ENCODE results near the gene DRC7.
"Not testable (repeated sequence)": the region's sequence is repeated elsewhere in the genome, so short reads cannot be mapped to it uniquely, and the experiment has no call there.

Gene DRC7

DNA sequence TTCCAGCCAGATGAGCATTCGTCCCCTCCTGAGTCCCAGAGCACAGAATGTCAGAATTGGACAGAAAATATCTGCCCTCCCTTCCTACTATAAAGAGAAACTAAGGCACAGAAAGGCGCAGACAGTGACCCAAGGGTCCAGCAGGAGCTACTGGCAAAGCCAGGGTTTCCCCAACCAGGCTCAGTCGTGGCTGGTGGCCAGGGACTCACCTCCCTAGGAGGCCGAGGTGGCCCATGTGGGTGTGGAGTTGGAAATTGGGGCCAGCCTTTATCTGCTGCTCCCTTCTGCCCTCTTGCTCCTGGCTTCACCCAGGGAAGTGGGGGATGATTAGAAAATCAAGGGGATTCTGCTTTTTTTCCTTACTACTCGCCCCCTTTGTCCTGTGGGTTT is 1.1 kb downstream of the DRC7 start:
- DNase-seq, result no peak

DNA sequence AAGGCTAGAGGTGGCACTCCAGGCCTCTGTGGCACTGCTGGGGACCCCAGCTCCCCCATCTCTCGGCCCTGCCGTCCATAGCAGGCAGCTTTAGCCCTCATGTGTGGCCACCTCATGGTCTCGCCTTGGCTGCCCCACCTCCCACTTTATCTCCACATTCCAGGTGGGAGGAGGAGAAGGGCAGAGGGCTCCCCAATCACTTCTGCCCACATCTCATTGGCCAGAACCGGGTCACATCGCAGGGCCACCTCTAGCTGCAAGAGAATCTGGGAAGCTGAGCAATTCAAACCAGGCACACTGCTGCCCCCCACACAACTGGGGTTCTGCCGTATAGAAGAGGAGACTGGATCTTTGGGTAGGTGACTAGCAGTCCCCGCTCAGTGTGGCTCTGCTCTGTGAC is 1.6 kb downstream of the DRC7 start:
- DNase-seq, result no peak

DNA sequence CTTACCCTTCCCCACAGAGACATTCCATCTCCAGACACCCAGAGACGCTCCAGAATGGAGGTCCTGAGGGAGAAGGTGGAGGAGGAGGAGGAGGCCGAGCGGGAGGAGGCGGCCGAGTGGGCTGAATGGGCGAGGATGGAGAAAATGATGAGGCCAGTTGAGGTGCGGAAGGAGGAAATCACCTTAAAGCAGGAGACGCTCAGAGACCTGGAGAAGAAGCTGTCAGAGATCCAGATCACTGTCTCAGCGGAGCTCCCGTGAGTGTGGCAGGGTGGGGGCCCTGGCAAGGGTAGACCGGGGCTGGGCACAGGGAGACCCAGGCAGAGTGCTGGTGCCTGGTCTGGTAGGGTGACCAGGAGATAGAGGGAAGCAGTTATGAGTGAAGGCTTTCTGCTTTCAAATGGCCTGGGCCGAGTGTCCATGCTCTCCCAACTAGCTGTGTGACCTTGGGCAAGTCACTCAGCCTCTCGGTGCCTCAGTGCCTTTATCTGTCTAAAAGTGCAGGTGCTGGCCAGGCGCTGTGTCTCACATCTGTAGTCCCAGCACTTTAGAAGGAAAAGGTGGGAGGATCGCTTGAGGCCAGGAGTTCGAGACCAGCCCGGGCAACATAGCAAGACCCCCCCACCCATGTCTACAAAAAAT is 3.4 kb downstream of the DRC7 start:
- no peak for DNase-seq

DNA sequence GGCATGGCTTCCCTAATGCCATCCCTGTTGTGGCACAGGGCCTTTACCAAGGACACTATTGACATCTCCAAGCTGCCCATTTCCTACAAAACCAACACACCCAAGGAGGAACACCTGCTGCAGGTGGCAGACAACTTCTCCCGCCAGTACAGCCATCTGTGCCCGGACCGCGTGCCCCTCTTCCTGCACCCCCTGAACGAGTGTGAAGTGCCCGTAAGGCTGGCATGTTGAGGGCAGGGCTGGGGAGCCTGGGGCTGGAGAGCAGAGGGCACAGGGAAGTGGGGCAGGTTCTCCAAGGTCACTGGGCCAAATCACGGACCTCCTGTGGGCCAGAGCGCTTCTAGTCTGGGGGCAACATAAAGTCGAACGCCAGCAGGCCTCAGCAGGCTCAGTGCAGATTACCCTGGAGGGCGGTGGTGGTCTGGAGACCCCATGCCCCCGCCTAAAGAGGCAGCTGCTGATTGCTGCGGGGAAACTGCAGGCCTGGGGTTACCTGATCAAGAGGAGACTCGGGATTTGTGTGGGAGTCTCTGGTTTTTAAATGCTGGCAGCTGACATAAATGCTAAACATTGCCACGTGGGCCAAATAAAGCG is 4.3 kb downstream of the DRC7 start:
- no peak for DNase-seq

DNA sequence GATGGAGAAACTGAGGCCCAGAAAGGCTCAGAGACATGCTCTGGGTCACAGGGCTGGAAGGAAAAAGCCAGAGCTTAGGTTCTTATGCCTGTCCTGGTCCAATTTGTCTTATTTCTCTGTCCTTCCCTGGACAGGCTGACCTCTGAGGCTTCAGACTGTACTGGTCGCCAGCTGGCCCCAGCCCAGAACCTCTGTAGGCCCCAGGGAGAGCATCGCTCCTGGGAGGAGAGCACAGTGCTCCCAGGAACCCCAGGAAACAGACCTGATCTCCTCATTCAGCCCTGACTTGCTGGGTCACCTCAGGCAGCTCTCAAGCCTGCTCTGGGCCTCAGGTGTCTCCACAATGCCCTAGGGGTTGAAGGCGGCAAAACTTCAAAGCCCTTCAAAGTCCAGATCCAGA is 4.9 kb downstream of the DRC7 start:
- DNase-seq, result no peak

DNA sequence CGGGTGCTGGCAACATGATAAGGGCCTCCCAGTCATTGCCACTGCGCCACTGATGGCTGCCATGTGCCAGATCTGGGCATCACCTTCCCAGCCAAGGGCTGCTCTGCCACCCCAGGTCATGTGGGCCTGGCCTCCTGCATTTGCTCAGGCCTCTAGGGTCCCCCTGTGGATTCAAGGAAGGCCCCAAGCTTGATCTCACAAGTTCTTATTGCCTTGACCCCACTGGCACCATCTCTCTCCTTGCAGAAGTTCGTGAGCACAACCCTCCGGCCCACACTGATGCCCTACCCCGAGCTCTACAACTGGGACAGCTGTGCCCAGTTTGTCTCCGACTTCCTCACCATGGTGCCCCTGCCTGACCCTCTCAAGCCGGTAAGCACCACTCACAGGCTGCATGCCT is 5.3 kb downstream of the DRC7 start:
- DNase-seq, result no peak

DNA sequence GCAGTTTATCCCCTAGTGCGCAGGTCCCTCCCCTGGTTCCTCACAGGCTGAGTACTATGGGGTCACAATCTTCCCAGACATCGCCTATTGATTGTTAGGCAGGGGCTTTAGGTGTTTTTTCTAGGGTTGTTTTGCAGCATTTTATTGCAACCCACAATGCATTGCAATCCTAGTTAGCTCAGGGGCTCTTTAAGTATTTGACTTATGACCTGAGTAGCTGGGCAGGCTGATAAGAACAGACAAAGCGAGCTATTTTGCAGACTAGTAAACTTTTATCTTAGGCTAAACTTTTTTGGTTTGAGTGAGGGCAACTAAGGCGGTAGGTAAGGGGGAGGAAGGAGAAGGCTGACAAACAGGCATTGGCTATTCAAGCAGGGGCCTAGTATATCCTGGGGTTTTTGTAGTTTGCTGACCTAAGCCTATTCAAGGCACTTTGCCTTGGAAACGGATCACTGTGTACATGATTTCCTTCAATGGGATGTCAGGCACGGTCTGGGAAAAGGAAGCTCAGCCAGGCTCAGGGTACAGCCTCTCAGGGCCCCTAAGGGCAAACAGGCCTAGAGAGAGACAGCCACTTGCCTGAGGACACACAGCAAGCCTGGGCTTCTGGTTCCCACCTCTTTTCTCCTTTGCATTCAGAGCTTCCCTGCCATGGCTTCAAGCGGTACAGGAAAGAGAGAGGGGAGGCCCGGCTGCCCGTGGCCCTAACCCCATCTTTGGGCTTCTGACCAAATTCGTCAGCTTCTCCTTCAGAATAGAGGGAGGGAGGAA is 6.4 kb downstream of the DRC7 start:
- DNase-seq, result no peak

DNA sequence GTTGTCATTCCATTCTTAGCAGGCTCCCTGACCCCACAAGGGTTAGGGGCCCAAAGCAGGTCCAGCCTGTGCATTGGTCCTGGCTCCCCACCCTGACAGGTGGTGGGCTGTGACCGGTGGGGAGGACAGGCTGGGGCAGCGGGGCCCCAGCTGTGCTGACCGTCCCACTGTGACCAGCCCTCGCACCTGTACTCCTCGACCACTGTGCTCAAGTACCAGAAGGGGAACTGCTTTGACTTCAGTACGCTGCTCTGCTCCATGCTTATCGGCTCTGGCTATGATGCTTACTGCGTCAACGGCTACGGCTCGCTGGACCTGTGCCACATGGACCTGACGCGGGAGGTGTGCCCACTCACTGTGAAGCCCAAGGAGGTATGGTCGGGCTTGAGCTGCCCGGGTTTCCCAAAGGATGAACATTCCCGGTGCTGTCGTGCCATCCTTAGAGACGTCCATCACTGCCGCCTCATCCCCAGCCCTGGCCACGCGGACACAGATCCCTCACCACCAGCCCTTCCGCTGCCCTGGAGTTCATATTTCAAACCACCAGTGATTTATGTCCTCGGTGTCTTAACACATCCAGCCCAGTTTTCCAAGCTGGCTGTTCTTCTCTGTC is 7.3 kb downstream of the DRC7 start:
- DNase-seq, result no peak

DNA sequence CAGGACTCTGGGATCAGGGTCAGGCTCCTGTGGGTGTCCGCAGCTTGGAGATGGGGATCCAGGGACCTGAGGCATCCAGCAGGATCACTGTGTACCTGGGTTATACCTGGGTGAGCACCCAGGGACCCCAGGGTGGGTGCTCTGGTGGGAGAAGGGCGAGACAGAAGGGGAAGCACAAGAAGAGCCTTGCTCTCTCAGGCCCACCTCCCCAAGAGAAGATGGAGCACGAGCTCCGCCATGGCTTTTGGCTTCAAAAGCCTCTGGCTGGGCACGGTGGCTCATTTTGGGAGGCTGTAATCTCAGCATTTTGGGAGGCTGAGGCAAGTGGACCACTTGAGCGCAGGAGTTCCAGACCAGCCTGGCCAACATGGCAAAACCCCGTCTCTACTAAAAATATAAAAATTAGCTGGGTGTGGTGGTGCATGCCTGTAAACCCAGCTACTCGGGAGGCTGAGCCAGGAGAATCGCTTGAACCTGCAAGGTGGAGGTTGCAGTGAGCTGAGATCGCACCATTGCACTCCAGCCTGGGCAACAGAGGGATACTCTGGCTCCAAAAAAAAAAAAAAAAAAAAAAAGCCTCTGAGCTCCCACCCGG is 8.9 kb downstream of the DRC7 start:
- no peak for DNase-seq

DNA sequence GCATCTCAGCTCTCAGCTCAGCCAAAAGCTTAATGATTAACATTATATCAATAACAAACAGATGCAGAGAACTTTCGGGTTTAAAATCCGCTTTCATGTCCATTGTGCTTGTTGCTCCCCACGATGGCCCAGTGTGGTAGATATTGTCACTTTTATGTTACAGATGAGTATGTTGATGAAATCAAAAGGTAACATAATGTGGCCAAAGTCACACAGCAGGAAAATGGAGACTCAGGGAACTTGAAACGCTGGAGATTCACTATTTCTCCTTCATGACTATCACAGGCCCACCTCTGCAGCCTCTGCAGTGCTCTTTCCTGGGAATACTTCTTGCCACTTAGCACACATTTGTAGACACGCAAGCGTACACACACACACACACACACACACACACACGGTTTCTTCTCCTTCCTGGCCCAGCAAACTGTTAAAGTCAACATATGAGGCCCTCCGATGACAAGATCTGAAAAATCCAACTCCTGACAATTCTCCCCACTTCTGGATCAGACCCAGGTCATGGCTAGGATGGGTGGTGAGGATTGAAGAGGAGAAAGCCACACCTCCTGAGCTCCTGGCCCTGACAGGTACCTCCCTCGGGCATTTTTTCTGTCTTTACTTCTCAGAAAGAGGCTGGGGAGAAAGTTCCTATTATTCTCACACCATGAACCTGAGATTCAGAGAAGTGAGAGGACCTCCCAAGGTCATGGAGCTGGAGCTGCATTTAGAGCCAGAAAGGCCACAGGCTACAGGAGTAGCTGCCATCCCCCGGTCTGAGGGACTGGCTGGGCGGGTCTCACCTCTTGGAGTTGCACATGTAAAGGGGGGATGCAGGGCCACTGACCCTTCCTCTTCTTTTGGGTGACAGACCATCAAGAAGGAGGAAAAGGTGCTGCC is 9.7 kb downstream of the DRC7 start:
- no peak for DNase-seq

DNA sequence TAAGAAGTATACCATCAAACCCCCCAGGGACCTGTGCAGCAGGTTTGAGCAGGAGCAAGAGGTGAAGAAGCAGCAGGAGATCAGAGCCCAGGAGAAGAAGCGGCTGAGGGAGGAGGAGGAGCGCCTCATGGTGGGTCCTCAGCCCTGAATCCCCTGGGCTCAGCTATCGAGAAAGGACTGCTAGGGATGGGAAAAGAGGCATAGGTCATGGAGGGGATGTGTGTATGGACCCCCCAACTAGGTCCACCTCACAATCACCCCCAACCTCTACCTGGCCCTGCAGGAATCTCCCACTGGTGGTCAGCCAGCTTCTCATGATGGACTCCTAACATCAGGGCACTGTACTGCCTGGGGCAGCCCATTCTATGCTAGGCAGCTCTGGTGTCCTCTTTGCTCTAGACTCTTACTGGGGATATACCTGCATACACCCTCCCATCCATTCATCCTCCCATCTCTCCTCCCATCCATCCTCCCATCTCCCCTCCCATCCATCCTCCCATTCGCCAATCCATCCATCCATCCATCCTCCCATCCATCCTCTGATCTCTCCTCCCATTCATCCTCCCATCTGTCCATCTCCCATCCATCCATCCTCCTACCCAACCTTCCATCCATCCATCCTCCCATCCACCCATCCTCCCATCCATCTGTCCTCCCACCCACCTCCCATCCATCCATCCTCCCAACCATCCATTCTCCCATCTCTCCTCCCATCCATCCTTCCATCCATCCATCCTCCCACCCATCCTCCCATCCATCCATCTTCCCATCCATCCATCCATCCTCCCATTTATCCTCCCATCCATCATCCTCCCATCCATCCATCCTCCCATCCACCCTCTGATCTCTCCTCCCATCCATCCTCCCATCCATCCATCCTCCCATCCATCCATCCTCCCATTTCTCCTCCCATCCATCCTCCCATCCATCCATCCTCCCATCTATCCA is 10.6 kb downstream of the DRC7 start:
- DNase-seq, result no peak

DNA sequence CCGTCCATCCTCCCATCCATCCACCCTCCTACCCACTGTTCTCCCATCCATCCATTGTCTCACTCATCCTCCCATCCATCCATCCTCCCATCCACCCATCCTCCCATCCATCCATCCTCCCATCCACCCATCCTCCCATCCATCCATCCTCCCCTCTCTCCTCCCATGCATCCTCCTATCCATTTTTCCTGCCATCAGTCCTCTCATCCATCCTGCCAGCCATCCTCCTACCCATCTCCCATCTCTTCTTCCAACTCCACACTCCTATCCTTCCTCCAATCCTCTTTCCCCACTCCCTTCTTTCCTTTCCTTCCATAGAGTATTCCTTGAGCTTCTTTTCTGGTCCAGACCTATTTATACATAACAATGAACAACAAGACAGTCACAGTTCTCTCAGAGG is 12.1 kb downstream of the DRC7 start:
- no peak for DNase-seq

DNA sequence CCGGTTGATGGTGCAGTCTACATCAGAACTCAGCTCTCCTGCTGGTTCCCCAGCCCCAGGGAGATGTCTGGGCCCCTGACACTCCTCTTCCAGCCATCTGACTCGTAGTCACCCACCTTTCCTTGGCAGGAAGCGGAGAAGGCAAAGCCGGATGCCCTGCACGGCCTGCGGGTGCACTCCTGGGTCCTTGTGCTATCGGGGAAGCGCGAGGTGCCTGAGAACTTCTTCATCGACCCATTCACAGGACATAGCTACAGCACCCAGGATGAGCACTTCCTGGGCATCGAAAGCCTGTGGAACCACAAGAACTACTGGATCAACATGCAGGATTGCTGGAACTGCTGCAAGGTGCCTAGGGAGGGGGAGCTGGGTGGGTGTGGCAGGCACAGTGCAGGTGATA is 12.7 kb downstream of the DRC7 start:
- DNase-seq, result no peak

DNA sequence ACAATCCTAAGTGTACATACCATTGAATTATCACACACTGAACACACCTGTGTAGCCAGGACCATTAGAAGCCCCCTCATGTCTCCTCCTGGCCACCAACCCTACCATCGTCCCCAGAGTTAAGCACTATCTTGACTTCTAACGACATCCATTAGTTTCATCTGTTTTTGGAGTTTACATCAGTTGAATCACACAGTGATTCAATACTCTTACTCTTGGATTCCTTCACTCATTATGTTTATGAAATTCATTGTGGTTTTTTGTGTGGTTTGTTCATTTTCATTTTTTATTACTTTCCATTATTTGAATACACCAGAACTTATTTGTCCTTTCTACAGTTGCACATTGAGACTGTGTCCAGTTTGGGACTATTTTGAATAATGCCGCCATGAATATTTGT is 13.6 kb downstream of the DRC7 start:
- no peak for DNase-seq

DNA sequence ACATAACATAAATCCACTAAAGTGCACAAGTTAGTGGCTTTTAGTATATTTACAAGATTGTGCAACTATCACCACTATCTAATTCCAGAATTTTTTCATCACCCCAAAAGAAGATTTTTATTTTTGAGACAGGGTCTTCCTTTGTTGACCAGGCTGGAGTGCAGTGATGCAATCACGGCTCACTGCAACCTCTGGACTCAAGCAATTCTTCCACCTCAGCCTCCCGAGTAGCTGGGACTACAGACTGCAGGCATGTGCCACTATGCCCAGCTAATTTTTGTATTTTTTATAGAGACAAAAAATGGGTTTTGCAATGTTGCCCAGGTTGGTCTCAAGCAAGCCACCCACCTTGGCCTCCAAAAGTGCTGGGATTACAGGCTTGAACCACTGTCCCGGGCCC is 15.1 kb downstream of the DRC7 start:
- no peak for DNase-seq

DNA sequence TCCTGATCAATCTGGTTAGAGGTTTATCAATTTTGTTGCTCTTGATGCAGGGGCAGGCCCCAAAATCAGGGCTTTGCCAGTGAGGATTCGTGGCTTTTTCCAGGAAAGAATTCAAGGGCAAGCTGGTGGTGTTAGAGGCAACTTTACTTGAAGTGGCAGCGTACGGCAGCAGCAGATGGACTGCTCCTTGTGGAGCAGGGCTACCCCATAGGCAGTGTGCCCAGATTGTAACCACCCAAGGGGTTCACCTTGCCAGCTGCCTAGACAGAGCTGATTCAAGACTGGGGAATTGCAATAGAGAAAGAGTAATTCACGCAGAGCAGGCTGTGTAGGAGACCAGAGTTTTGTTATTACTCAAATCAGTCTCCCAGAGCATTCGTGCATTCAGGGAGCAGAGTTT is 16.7 kb downstream of the DRC7 start:
- no peak for DNase-seq

DNA sequence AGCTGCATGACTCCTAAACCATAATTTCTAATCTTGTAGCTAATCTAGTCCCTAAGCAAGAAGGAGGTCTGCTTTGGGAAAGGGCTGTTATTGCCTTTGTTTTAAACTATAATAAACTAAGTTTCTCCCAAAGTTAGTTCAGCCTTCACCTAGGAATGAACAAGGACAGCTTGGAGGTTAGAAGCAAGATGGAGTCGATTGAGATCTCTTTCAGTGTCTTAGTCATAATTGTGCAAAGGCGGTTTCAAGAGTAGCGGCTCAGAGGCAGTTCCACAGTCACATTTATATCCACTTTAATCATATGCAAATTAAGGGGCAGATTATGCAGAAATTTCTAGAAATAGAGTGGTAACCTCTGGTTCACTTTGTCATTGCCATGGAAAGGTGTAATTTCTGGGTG is 17.4 kb downstream of the DRC7 start:
- DNase-seq, result no peak

DNA sequence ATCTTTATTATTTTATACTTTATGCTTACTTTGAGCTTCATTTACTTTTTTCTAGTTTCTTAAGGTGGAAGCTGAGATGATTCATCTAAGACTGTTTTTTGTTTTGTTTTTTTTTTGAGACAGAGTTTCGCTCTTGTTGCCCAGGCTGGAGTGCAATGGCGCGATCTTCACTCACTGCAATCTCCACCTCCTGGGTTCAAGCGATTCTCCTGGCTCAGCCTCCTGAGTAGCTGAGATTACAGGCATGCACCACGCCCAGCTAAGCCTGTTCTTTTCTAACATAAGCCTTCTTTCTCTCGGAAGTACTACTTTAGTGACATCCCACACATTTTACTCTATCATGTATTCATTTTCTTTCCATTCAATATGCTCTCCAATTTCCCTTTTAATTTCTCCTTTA is 18.0 kb downstream of the DRC7 start:
- DNase-seq, result not testable (repeated sequence)

DNA sequence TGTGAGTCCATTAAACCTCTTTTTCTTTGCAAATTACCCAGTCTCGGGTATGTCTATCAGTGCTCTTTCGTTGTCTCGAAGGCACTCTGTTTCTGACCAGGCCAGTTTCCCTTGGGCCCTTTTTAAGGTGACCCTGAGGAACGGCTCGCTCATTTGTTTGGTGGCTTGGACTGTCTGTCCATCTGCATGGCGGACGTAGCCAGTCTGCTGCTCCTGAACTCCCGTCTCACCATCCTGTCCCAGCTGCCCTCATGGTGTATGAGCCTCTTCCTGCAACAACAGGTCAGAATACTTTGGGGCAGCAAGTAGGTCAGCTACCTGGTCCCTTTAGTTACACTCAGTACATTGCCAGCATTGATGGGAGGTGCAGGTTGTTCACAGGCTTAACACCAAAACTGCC is 19.0 kb downstream of the DRC7 start:
- DNase-seq, result no peak

DNA sequence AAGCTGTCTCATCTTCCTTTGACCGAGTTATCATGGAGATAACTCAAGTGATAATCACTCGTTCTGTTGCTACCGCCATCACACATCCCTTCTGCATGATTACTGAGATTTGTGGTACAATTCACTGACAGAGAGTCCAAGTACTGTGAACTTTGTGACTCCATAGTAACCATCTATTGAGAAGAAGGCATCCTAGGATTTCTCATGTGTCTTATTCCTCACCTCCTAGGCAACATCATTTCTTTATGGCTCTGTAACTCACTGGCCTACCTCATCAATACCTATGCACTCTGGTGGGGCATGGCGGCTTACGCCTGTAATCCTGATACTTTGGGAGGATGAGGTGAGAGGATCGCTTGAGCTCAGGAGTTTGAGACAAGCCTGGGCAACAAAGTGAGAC is 19.4 kb downstream of the DRC7 start:
- DNase-seq, result no peak

DNA sequence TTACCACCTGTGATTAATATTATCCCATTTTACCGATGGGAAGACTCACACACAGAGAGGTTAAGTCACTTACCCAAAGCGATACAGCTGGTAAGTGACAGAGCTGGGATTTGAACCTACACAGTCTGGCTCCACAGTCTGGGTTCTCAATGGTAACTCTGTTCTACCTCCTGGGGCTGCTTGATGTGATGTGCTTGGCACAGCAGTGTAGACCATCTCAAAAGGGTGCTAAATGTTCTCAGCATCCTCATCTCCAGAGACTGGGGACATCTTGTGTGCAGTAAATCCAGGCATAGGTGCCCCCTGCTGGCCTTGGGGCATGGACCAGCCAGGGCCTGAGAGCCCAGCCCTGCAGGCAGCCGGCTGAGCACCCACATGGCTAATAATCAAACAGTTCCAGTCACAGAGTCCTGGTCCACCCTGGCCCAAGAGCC is 25.6 kb downstream of the DRC7 start:
- no peak for DNase-seq
